Measurements from ENCODE around the gene LRP1-AS.

LRP1-AS gene

DNA sequence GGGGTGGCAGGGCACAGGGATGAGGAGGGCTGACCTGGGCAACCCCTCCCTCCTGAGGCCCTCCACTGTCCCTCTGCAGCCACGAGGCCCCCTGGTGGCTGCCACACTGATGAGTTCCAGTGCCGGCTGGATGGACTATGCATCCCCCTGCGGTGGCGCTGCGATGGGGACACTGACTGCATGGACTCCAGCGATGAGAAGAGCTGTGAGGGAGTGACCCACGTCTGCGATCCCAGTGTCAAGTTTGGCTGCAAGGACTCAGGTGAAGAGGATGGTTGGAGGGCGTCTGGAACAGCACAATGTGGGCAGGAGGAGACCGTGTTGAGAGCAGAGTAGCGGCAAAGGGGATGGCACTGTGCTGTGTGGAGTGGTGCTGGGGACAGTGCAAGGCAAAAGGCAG, 25.7 kb upstream of the LRP1-AS start:
- Histone ChIP-seq H3K9ac (ENCODE audit: low read depth, low read length) (no peak overlapping the region), H3K4me1 (ENCODE audit: insufficient read depth, low read length) (no peaks in the 10 kb centered on the region; the same call in 1 of the 2 replicates), H3K36me3 (ENCODE audit: insufficient read depth, low read length) (peaks cover 24% of the 10 kb centered on the region), H3K9me3 (ENCODE audit: control insufficient read depth, insufficient read depth, low read length) (no peaks in the 10 kb centered on the region)

DNA sequence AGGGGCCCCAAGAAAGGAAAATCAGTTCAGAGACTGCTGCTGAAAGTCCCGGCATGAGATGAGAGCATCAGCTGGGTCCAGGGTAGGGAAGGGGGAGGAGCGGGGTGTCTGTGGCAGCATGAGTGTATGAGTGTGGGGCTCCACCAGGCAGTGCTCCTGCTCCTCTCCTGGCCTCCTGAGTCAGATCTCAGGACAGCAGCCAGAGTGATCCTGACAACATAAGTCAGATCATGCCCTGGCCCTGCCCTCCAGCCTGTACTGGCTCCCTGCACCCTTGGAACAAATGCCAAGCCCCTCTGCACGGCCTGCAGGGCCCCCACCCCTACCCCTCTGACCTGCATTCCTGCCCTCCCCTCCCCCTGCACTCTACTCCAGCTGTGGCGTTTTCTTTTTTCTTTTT, 24.2 kb upstream of the LRP1-AS start:
- H3K9ac ChIP-seq (ENCODE audit: low read depth, low read length) = no peak overlapping the region
- H3K9me3 ChIP-seq (ENCODE audit: control insufficient read depth, insufficient read depth, low read length) = no peaks in the 10 kb centered on the region
- H3K4me1 ChIP-seq (ENCODE audit: insufficient read depth, low read length) = no peaks in the 10 kb centered on the region; the same call in 1 of the 2 replicates
- peaks cover 27% of the 10 kb centered on the region for H3K36me3 ChIP-seq (ENCODE audit: insufficient read depth, low read length)

DNA sequence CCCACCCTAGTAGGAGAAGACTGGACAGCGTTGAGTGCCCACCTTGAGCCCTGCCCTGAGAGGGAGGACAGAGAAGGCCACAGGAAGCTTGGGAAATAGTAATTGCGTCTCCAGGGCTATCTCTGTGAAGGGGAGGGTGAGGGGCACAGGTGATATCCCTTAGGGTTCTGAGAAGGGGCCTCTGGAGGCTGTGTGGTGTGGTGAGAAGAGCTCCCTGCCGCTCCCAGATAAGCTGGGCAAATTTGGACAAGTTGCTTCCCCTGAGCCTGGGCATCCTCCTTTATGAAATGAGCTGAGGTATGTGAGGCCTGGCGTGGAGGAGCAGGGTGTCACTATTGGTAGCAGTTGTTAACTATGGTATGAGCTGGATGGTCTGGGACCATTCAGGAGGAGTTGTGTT, 23.5 kb upstream of the LRP1-AS start:
- Histone ChIP-seq H3K9me3 (ENCODE audit: control insufficient read depth, insufficient read depth, low read length) (no peaks in the 10 kb centered on the region), H3K4me1 (ENCODE audit: insufficient read depth, low read length) (no peaks in the 10 kb centered on the region; the same call in 1 of the 2 replicates), H3K36me3 (ENCODE audit: insufficient read depth, low read length) (peaks cover 23% of the 10 kb centered on the region), H3K9ac (ENCODE audit: low read depth, low read length) (no peak overlapping the region)

DNA sequence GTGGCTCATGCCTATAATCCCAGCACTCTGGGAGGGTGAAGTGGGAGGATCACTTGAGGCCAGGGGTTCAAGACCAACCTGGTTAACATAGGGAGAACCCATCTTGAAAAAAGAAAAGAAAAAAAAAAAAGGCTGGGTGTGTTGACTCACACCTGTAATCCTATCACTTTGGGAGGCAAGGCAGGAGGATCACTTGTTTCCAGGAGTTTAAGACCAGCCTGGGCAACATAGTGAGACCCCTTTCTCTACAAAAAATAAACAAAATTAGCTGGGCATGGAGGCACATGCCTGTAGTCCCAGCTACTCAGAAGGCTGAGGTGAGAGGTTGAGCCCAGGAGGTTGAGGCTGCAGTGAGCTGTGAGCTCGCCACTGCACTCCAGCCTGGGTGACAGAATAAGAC, 23.0 kb upstream of the LRP1-AS start:
- Histone ChIP-seq H3K9ac (ENCODE audit: low read depth, low read length) (no peak overlapping the region), H3K36me3 (ENCODE audit: insufficient read depth, low read length) (peaks cover 23% of the 10 kb centered on the region), H3K9me3 (ENCODE audit: control insufficient read depth, insufficient read depth, low read length) (no peaks in the 10 kb centered on the region), H3K4me1 (ENCODE audit: insufficient read depth, low read length) (no peaks in the 10 kb centered on the region; the same call in 1 of the 2 replicates)

DNA sequence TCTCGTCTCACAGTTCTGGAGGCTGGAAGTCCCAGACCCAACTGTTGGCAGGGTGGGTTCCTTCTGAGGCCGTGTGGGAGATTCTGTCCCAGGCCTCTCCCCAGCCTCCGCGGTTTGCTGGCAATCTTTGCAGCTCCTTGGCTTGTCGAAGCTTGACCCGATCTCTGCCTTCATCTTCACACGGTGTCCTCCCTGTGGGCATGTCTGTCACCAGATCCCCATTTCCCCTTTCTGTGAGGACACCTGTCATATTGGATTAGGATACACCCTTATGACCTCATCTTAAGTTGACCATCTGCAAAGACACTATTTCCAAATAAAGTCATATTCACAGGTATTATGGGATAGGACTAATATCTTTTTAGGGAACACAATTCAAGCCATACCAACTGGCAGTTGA, 22.6 kb upstream of the LRP1-AS start:
- no peaks in the 10 kb centered on the region for H3K4me1 ChIP-seq (ENCODE audit: insufficient read depth, low read length)
- no peak overlapping the region for H3K9ac ChIP-seq (ENCODE audit: low read depth, low read length)
- peaks cover 27% of the 10 kb centered on the region for H3K36me3 ChIP-seq (ENCODE audit: insufficient read depth, low read length)
- H3K9me3 ChIP-seq (ENCODE audit: control insufficient read depth, insufficient read depth, low read length) = no peaks in the 10 kb centered on the region

DNA sequence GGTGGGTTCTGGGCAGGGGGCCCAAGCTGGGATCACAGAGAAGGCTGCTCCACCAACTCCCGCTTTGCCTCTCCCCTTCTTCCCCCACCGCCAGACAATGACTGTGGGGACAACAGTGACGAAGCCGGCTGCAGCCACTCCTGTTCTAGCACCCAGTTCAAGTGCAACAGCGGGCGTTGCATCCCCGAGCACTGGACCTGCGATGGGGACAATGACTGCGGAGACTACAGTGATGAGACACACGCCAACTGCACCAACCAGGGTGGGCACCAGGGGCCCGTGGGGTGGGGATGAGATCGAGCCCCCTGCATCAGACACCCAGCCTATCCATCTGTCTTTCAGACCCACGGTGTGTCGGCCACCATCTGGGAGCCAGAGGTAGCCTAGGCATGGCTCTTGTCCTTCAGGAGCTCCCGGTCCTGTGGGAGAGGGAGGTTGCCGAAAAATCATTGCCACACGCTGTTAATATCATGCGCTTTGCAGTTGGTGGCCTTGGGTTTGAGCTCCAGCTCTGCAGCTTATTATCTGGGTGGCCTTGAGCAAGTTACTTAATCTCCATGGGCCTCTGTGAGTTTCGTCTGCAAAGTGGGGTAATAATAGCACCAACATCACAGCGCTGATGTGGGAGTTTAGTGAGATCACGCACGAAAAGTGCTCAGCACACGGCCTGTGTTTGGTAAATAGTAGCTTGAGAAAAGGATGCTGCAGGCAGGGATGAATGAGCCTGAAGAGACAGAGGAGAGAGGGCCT, 21.8 kb upstream of the LRP1-AS start:
- H3K36me3 ChIP-seq (ENCODE audit: insufficient read depth, low read length) = peaks cover 27% of the 10 kb centered on the region
- H3K4me1 ChIP-seq (ENCODE audit: insufficient read depth, low read length) = no peaks in the 10 kb centered on the region
- H3K9me3 ChIP-seq (ENCODE audit: control insufficient read depth, insufficient read depth, low read length) = no peaks in the 10 kb centered on the region
- no peak overlapping the region for H3K9ac ChIP-seq (ENCODE audit: low read depth, low read length)

DNA sequence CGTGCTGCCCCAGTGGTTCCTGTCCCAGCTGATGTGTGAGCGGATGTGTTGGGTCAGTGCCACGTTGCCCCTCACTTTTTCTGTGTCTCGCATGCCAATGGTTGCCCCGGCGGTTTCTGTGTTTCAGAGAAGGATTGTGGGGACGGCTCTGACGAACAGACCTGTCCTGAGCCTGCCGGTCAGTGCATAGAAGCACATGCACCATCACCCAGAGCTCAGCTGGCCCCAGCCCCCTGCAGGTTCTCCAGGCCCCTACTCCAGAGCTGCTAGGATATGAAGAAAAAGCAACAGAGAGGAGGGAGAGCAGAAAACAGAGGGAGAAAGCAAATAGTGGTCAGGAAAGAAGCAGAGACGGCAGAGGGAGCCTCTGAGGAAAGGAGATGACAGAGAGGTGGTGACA, 20.6 kb upstream of the LRP1-AS start:
- H3K36me3 ChIP-seq (ENCODE audit: insufficient read depth, low read length) = peaks cover 27% of the 10 kb centered on the region
- H3K4me1 ChIP-seq (ENCODE audit: insufficient read depth, low read length) = no peaks in the 10 kb centered on the region

DNA sequence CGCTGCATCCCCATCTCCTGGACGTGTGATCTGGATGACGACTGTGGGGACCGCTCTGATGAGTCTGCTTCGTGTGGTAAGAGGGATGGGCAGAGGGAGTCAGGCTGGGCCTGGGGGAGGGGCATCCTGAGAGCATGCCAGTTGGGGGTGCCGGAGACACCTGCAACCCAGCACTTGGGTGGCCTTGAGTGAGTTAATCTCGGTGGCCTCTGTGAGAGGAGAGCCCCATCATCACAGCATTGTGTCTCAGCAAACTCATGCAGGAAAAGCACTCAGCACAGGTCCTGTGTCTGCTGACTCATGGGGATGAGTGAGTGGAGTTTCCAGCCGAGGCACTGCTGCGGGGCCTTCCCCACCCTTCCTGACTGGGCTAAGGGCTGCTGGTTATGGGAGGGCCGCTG, 19.6 kb upstream of the LRP1-AS start:
- Histone ChIP-seq H3K9ac (ENCODE audit: low read depth, low read length) (no peak overlapping the region), H3K9me3 (ENCODE audit: control insufficient read depth, insufficient read depth, low read length) (no peaks in the 10 kb centered on the region), H3K36me3 (ENCODE audit: insufficient read depth, low read length) (peaks cover 27% of the 10 kb centered on the region), H3K4me1 (ENCODE audit: insufficient read depth, low read length) (no peaks in the 10 kb centered on the region)

More for the DNA sequence above, 20.6 kb upstream of the LRP1-AS start:
- Histone ChIP-seq H3K9ac (ENCODE audit: low read depth, low read length) (no peak overlapping the region), H3K9me3 (ENCODE audit: control insufficient read depth, insufficient read depth, low read length) (no peaks in the 10 kb centered on the region)

DNA sequence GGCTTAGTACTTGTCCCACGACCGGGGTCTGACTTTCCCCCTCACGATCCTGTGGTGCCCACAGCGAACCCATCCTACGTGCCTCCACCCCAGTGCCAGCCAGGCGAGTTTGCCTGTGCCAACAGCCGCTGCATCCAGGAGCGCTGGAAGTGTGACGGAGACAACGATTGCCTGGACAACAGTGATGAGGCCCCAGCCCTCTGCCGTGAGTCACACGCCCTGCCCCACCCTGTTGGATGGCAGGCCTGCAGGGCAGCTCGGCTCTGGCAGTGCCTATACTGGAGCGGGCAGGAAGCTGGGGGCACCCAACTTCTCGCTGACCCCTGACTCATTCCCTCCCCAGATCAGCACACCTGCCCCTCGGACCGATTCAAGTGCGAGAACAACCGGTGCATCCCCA, 18.3 kb upstream of the LRP1-AS start:
- Histone ChIP-seq H3K36me3 (ENCODE audit: insufficient read depth, low read length) (peaks cover 35% of the 10 kb centered on the region), H3K9ac (ENCODE audit: low read depth, low read length) (no peak overlapping the region), H3K9me3 (ENCODE audit: control insufficient read depth, insufficient read depth, low read length) (no peaks in the 10 kb centered on the region), H3K4me1 (ENCODE audit: insufficient read depth, low read length) (no peaks in the 10 kb centered on the region)

DNA sequence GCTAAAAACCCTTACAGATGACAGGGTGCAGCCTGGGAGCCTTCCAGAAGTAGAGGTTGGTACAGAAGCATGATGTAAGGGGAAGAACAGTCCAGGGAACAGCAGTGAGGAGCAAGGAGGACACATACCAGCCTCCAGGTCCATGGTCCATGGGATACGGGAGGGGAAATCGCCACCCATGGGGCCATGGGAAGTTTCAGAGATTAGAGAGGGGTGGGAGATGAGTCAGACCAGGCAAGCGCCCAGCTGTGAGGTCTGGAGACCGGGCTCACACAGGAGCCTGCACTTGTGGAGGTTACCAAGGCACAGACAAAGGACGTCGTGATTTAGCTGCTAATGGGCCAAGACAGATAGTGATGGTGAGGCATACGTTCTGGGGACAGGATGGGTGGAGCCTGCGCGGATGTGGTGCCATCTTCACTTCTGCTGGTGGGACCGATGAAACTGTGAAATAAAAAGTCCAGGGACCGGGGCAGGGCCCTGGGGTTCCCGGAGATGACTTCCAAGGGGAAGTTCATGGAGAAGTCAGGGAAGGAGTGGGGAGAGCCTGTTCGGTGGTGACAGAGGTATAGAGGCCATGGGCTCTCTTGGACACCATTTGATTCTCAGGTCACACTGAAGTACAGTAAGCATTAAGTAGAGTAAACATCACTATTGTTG, 17.7 kb upstream of the LRP1-AS start:
- Histone ChIP-seq H3K9me3 (ENCODE audit: control insufficient read depth, insufficient read depth, low read length) (no peaks in the 10 kb centered on the region), H3K36me3 (ENCODE audit: insufficient read depth, low read length) (peaks cover 31% of the 10 kb centered on the region), H3K4me1 (ENCODE audit: insufficient read depth, low read length) (no peaks in the 10 kb centered on the region), H3K9ac (ENCODE audit: low read depth, low read length) (no peak overlapping the region)

DNA sequence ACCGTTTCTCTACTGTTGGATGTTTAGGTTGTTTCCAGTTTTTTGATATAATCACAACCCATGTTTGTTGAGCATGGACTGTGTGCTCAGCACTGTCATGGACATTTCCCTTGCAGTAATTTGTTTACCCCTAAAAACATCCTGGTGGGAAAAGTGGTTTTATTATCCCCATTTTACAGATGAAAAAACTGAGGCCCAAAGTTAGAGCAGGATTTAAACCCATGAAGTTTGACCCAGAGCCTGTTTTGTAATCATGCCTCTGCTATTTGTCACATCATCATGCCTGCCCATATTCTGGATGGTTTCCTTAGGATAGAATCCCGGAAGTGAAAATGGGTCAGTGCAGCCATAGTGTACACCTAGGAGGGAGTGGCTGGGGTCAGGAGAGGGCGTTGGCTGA, 17.0 kb upstream of the LRP1-AS start:
- H3K4me1 ChIP-seq (ENCODE audit: insufficient read depth, low read length) = no peaks in the 10 kb centered on the region
- no peaks in the 10 kb centered on the region for H3K9me3 ChIP-seq (ENCODE audit: control insufficient read depth, insufficient read depth, low read length)
- peaks cover 27% of the 10 kb centered on the region for H3K36me3 ChIP-seq (ENCODE audit: insufficient read depth, low read length)
- no peak overlapping the region for H3K9ac ChIP-seq (ENCODE audit: low read depth, low read length)

DNA sequence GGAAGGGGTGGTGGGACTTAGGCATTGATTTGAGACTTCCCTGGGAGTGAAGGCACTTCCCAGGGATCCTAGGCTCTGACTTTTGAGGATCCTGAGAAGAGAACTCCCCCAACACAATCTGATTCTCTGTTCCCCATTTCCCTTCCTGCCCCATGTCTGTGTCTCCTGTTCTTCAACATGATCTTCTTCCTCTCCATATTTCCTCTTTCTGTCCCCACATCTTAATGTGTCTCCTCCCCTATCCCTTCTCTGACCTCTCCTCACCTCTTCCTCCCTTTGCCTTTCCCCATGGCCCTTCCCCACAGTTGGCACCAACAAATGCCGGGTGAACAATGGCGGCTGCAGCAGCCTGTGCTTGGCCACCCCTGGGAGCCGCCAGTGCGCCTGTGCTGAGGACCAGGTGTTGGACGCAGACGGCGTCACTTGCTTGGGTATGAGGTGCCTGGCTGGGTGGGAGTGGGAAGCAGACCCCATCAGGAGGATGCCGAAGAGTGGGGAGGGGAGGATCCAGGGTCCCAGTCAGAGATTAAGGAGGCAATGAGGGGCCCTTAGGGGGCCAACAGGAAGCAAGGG, 15.2 kb upstream of the LRP1-AS start:
- no peaks in the 10 kb centered on the region for H3K4me1 ChIP-seq (ENCODE audit: insufficient read depth, low read length)
- H3K36me3 ChIP-seq (ENCODE audit: insufficient read depth, low read length) = peaks cover 28% of the 10 kb centered on the region
- no peaks in the 10 kb centered on the region for H3K9me3 ChIP-seq (ENCODE audit: control insufficient read depth, insufficient read depth, low read length)
- no peak overlapping the region for H3K9ac ChIP-seq (ENCODE audit: low read depth, low read length)

DNA sequence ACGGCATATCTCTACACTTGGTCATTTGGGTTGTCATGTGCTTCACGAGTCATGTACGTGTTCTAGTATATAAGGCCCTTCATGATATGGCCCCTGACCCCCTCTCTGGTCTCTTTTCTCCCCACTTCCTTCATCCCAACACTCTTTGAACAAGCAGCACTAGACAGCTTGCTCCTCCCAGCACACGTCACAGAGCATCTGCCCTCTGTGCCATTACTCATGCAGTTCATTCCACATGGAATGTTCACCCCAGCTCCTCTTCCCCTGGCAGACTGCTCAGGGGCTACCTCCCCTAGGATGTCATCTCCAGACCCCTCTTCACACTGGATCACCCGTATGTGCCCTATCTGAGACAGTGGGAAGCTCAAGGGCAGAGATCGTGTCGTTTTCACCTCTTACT, 14.1 kb upstream of the LRP1-AS start:
- Histone ChIP-seq H3K4me1 (ENCODE audit: insufficient read depth, low read length) (no peaks in the 10 kb centered on the region), H3K36me3 (ENCODE audit: insufficient read depth, low read length) (peaks cover 22% of the 10 kb centered on the region), H3K9me3 (ENCODE audit: control insufficient read depth, insufficient read depth, low read length) (no peaks in the 10 kb centered on the region), H3K9ac (ENCODE audit: low read depth, low read length) (no peak overlapping the region)

DNA sequence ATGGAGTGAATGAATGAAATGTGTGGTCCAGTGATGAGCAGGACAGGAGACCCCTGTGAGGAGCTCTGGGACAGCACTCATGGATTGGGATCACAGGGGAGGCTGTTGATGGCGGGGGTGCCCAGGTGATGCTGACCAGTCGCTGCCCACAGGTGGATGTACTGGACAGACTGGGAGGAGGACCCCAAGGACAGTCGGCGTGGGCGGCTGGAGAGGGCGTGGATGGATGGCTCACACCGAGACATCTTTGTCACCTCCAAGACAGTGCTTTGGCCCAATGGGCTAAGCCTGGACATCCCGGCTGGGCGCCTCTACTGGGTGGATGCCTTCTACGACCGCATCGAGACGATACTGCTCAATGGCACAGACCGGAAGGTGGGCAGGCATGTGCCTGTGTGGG, 13.3 kb upstream of the LRP1-AS start:
- Histone ChIP-seq H3K4me1 (ENCODE audit: insufficient read depth, low read length) (no peaks in the 10 kb centered on the region), H3K9ac (ENCODE audit: low read depth, low read length) (no peak overlapping the region), H3K9me3 (ENCODE audit: control insufficient read depth, insufficient read depth, low read length) (no peaks in the 10 kb centered on the region), H3K36me3 (ENCODE audit: insufficient read depth, low read length) (peaks cover 20% of the 10 kb centered on the region)

DNA sequence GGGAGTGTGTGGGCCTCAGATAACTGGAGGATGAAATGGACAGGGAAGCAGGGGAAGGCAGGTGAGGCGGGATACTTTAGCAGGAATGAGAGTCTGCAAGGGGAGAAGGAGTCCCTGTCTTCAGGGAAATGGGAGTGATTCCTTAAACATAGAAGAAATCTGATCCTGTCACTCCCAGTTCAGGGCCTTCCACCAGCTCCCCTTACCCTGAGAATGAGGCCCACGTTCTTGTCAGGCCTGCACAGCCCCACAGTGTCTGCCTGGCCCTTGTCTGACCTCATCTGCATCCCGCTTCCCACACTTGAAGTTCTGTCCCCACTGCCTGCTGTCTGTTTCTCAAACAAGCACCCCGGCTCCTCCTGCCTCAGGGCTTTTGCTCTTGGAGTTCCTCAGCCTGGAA, 12.6 kb upstream of the LRP1-AS start:
- Histone ChIP-seq H3K9ac (ENCODE audit: low read depth, low read length) (no peak overlapping the region), H3K9me3 (ENCODE audit: control insufficient read depth, insufficient read depth, low read length) (no peaks in the 10 kb centered on the region), H3K4me1 (ENCODE audit: insufficient read depth, low read length) (no peaks in the 10 kb centered on the region), H3K36me3 (ENCODE audit: insufficient read depth, low read length) (peaks cover 20% of the 10 kb centered on the region)
